ENCODE data around the gene BUB1B. TPM values are rescaled to one million over a fixed set of nuclear protein-coding genes. Genes with fewer than 3 reads are reported as not detected.

The BUB1B gene
- total and polyA plus RNA-seq, 8 donors, result 1.6 to 25.0 (median 4.4) TPM

DNA sequence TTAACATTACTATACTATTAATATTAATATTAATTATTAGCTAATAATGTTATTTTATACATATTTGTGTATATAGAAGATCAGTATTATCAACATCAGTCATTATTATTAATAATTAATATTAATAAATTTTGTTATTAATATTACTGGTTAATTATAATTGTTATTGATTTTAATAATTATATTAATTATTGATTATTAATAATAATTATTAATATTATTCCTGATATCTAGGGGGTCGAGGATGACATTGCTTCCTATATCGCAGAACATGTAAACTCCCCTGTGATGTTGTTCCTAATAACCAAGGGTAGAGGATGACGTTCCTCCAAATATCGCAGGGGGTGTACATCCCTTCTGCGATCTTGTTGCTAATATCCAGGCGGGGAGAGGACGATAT is 34.9 kb upstream of the BUB1B start:
- no peak overlapping the region for H3K27ac ChIP-seq
- intact Hi-C loops (cut with DNase I; ENCODE audit: low total_unique reads), result no loop called here
- peaks cover 0 to 10% (median 0%) of the 10 kb centered on the region in 3 donors for H3K27me3 ChIP-seq
- H3K4me3 ChIP-seq, result no peak overlapping the region
- no peaks in the 10 kb centered on the region for H3K9me3 ChIP-seq
- H3K36me3 ChIP-seq, result no peaks in the 10 kb centered on the region
- TF ChIP-seq EP300 (IDR thresholded peaks at IDR 0.05), result no peak
- TF ChIP-seq POLR2A (IDR thresholded peaks at IDR 0.05), result no peak
- TF ChIP-seq, protein P1, sequence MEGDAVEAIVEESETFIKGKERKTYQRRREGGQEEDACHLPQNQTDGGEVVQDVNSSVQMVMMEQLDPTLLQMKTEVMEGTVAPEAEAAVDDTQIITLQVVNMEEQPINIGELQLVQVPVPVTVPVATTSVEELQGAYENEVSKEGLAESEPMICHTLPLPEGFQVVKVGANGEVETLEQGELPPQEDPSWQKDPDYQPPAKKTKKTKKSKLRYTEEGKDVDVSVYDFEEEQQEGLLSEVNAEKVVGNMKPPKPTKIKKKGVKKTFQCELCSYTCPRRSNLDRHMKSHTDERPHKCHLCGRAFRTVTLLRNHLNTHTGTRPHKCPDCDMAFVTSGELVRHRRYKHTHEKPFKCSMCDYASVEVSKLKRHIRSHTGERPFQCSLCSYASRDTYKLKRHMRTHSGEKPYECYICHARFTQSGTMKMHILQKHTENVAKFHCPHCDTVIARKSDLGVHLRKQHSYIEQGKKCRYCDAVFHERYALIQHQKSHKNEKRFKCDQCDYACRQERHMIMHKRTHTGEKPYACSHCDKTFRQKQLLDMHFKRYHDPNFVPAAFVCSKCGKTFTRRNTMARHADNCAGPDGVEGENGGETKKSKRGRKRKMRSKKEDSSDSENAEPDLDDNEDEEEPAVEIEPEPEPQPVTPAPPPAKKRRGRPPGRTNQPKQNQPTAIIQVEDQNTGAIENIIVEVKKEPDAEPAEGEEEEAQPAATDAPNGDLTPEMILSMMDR (IDR thresholded peaks at IDR 0.05), result no peak
- TF ChIP-seq POLR2AphosphoS5 (IDR thresholded peaks at IDR 0.05), result no peak
- no peaks in the 10 kb centered on the region for H3K4me1 ChIP-seq
- WGBS, 5 donors, result 86 to 94% (median 94%) methylated on average over 7 of the region's 7 CpGs
- DNase-seq, result no peak

DNA sequence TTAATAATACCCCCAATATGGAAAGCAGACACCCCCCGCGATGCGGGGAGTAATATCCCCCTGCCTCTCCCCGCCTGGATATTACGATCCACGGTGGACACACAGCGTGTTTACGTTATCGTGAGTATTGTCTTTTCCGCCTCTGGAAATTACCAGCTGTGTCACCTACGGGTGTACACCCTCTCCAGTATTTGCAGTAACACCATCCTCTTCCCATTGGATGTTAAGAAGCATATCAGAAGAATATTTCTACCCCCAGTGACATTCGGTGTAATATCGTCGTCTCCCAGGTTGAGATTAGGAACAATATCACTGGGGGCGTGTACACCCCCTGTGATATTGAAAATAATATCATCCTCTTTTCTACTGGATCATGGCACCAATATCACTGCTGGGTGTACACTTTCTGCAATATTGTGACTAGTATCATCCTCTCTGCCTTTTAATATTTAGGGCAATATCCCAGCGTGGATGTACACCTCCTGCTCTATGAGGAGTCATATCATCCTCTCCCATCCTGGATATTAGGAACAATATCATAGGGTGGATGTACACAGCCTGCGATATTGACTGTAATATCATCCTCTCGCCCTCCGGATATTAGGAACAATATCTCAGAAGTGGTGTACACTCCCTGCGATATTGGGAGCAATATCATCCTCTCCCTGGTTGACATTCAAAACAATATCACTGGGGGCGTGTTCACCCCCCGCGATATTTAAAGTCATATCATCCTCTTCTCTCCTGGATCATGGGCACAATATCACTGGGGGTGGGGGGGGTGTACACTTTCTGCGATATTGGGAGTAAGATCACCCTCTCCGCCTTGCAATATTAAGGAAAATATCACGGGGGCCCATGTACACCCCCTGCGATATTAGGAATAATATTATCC is 31.9 kb upstream of the BUB1B start:
- 76 to 81% (median 79%) methylated on average over 27 of the region's 27 CpGs for WGBS, 5 donors
- intact Hi-C loops (cut with DNase I; ENCODE audit: low total_unique reads), result no loop called here
- H3K36me3 ChIP-seq, result no peaks in the 10 kb centered on the region
- peaks cover 0 to 10% (median 0%) of the 10 kb centered on the region in 3 donors for H3K27me3 ChIP-seq
- H3K4me3 ChIP-seq, result no peak overlapping the region
- H3K4me1 ChIP-seq, result no peaks in the 10 kb centered on the region
- no peak for TF ChIP-seq POLR2A (IDR thresholded peaks at IDR 0.05)
- no peak for TF ChIP-seq EP300 (IDR thresholded peaks at IDR 0.05)
- TF ChIP-seq POLR2AphosphoS5 (IDR thresholded peaks at IDR 0.05), result no peak
- H3K9me3 ChIP-seq, result no peaks in the 10 kb centered on the region
- DNase-seq, result no peak
- H3K27ac ChIP-seq, result no peak overlapping the region

GRCh38 chr15:40130118-40130517 is 30.8 kb upstream of the BUB1B start:
- intact Hi-C loops (cut with DNase I; ENCODE audit: low total_unique reads), result no loop called here
- TF ChIP-seq, protein P1 (IDR thresholded peaks at IDR 0.05), result no peak
- no peak for TF ChIP-seq EP300 (IDR thresholded peaks at IDR 0.05)
- no peak for TF ChIP-seq POLR2A (IDR thresholded peaks at IDR 0.05)
- TF ChIP-seq POLR2AphosphoS5 (IDR thresholded peaks at IDR 0.05), result no peak
- H3K27ac ChIP-seq, result no peak overlapping the region
- no peaks in the 10 kb centered on the region for H3K9me3 ChIP-seq
- H3K27me3 ChIP-seq, result peaks cover 0 to 10% (median 0%) of the 10 kb centered on the region in 3 donors
- no peaks in the 10 kb centered on the region for H3K4me1 ChIP-seq
- no peak overlapping the region for H3K4me3 ChIP-seq
- WGBS, 5 donors, result 78 to 85% (median 84%) methylated on average over 5 of the region's 5 CpGs
- no peak for DNase-seq
- no peaks in the 10 kb centered on the region for H3K36me3 ChIP-seq

- H3K4me3 ChIP-seq, result no peak overlapping the region
- DNase-seq, result no peak
- H3K27ac ChIP-seq, result no peak overlapping the region
- H3K36me3 ChIP-seq, result no peaks in the 10 kb centered on the region
- H3K27me3 ChIP-seq, result peaks cover 0 to 10% (median 0%) of the 10 kb centered on the region in 3 donors
- WGBS, 5 donors, result 82 to 87% (median 85%) methylated on average over 19 of the region's 19 CpGs
- H3K9me3 ChIP-seq, result no peaks in the 10 kb centered on the region
- TF ChIP-seq EP300 (IDR thresholded peaks at IDR 0.05) (no peak), POLR2A (IDR thresholded peaks at IDR 0.05) (no peak), POLR2AphosphoS5 (IDR thresholded peaks at IDR 0.05) (no peak)
- TF ChIP-seq, protein P1 (IDR thresholded peaks at IDR 0.05), result no peak
- intact Hi-C loops (cut with DNase I; ENCODE audit: low total_unique reads), result no loop called here
- H3K4me1 ChIP-seq, result no peaks in the 10 kb centered on the region
These were observed 29.9 kb upstream of the BUB1B start for GRCh38 chr15:40130799-40131502.
